GM19351 (cell line): Measurements from ENCODE around the gene MBD5.
A peak's percentile ranks its signal among the peaks of the same experiment; 100 is the strongest.

Source experiments
- ATAC-seq: cut with Tn5 transposase; IDR thresholded peaks from one replicate; pipeline ENCODE4 v1.9.1; 2021; ENCODE audit warnings: mild to moderate bottlenecking, moderate library complexity; ENCODE audit not compliant: unreplicated experiment

Gene MBD5

GRCh38 chr2:148515976-148516375 is 495.1 kb downstream of the MBD5 start:
- ATAC-seq = no peak

GRCh38 chr2:148517296-148517695 is 496.4 kb downstream of the MBD5 start:
- no peak for ATAC-seq

GRCh38 chr2:148517822-148518221 is 496.9 kb downstream of the MBD5 start:
- no peak for ATAC-seq

- ATAC-seq = no peak
These were observed 498.1 kb downstream of the MBD5 start for GRCh38 chr2:148519013-148519412.

- ATAC-seq = no peak
These were observed 500.3 kb downstream of the MBD5 start for GRCh38 chr2:148521181-148521580.

GRCh38 chr2:148523315-148523714 is 502.4 kb downstream of the MBD5 start:
- ATAC-seq = no peak

GRCh38 chr2:148524519-148524919 is 503.6 kb downstream of the MBD5 start:
- peak; percentile 50 for ATAC-seq

GRCh38 chr2:148525130-148525529 is 504.2 kb downstream of the MBD5 start:
- ATAC-seq = no peak

- ATAC-seq = no peak
These were observed 505.8 kb downstream of the MBD5 start for GRCh38 chr2:148526509-148527346.

- no peak for ATAC-seq
These were observed 506.8 kb downstream of the MBD5 start for GRCh38 chr2:148527488-148528340.

GRCh38 chr2:148528356-148529064 is 507.6 kb downstream of the MBD5 start:
- ATAC-seq = no peak

- ATAC-seq = no peak
These were observed 508.9 kb downstream of the MBD5 start for GRCh38 chr2:148529745-148530144.

- no peak for ATAC-seq
These were observed 509.5 kb downstream of the MBD5 start for GRCh38 chr2:148530350-148530749.

GRCh38 chr2:148531235-148531634 is 510.3 kb downstream of the MBD5 start:
- ATAC-seq = no peak

- no peak for ATAC-seq
These were observed 511.0 kb downstream of the MBD5 start for GRCh38 chr2:148531669-148532428.

GRCh38 chr2:148533004-148533403 is 512.1 kb downstream of the MBD5 start:
- no peak for ATAC-seq

GRCh38 chr2:148533685-148534084 is 512.8 kb downstream of the MBD5 start:
- no peak for ATAC-seq

GRCh38 chr2:148534416-148535204 is 513.7 kb downstream of the MBD5 start:
- ATAC-seq = no peak

GRCh38 chr2:148538375-148538774 is 517.5 kb downstream of the MBD5 start:
- ATAC-seq = no peak

- peak; percentile 84 for ATAC-seq
These were observed 519.1 kb downstream of the MBD5 start for GRCh38 chr2:148540022-148540421.
